Heart left ventricle (tissue), 13 donors: ENCODE data around the gene BEX5.

Experiments used
- POLR2A ChIP-seq, 2 donors: fragments of 450-650 bp; IDR thresholded peaks; one replicate each; pipeline ENCODE4 v1.6.1; 2017; ENCODE audit warnings: antibody characterized with exemption in 2 of 2, mild to moderate bottlenecking in 2 of 2, moderate library complexity in 2 of 2
- TF ChIP-seq, protein P1 (sequence below), 12 donors: fragments of 200-600 bp; sonication (generic) in 4 of 12; IDR thresholded peaks; one replicate each; pipeline versions ENCODE4 v1.5.0 to v1.8.0; 2018 to 2022; ENCODE audit warnings: antibody characterized with exemption in 12 of 12, mild to moderate bottlenecking in 5 of 12
- donor health status: ischemic (EF 13 %, LVEDD 7.1; RV severe dilation, severe dysfunction).
- donor health status: DM: no; HTN: yes; CAD: no.
- donor health status: DM: no; HTN: no; CAD: no.
- donor health status: ischemic (EF 25% LVEDD 6.9; RV normal size, moderate dysfunction).
- donor health status: ischemic (EF 25% LVEDD 5.7; RV mildly dilated, moderate dysfunction).
- donor health status: ischemic (EF 35%, LVEDD 5.7; RV mildly dilated, moderate dysfunction).
- donor health status: nonischemic (EF 11% LVEDD 7.7; RV severe dilation, severe dysfunction).
- donor health status: DM: yes; HTN: yes; CAD: no.
- donor health status: PGD.
- donor health status: ischemic (EF 29% LVEDD 5.4; RV normal size, mild dysfunction).
- donor health status: nonischemic (EF 23%, LVEDD 6.1; RV moderate dilation, normal function).

DNA sequence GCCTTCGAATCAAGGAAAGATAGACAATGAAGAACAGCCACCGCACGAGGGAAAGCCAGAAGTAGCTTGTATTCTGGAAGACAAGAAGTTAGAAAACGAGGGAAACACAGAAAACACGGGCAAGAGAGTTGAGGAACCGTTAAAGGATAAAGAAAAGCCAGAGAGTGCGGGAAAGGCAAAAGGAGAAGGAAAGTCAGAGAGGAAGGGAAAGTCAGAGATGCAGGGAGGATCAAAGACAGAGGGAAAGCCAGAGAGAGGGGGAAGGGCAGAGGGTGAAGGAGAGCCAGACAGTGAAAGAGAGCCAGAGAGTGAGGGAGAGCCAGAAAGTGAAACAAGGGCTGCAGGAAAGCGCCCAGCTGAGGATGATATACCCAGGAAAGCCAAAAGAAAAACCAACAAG, 28.9 kb downstream of the BEX5 start:
- TF ChIP-seq, protein P1, sequence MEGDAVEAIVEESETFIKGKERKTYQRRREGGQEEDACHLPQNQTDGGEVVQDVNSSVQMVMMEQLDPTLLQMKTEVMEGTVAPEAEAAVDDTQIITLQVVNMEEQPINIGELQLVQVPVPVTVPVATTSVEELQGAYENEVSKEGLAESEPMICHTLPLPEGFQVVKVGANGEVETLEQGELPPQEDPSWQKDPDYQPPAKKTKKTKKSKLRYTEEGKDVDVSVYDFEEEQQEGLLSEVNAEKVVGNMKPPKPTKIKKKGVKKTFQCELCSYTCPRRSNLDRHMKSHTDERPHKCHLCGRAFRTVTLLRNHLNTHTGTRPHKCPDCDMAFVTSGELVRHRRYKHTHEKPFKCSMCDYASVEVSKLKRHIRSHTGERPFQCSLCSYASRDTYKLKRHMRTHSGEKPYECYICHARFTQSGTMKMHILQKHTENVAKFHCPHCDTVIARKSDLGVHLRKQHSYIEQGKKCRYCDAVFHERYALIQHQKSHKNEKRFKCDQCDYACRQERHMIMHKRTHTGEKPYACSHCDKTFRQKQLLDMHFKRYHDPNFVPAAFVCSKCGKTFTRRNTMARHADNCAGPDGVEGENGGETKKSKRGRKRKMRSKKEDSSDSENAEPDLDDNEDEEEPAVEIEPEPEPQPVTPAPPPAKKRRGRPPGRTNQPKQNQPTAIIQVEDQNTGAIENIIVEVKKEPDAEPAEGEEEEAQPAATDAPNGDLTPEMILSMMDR (IDR thresholded peaks at IDR 0.05): no peak
- TF ChIP-seq POLR2A (IDR thresholded peaks at IDR 0.05): no peak
